WTC11 (cell line): ENCODE results near the gene ATF3. TPM values are rescaled to one million over a fixed set of nuclear protein-coding genes. Genes with fewer than 3 reads are reported as not detected.

Source experiments
- ATAC-seq: fragments of 200-7000 bp; cut with Tn5 transposase; 2 replicates; pipeline ENCODE4 v1.10.0; 2021; ENCODE audit warnings: mild to moderate bottlenecking, moderate library complexity
- CTCF ChIA-PET: fragments of 300-600 bp; sonication (Branson Sonifier 250); formaldehyde crosslinking; loops from one replicate; lab custom pipeline; 2021; ENCODE audit warnings: antibody characterized with exemption; lab: Charles Lee
- POLR2A ChIA-PET: fragments of 350-600 bp; sonication (Branson Sonifier 250); formaldehyde crosslinking; loops from one replicate; lab custom pipeline; 2021; ENCODE audit warnings: antibody characterized with exemption; lab: Charles Lee
- DNase-seq: peaks from one replicate; pipeline ENCODE4 v3.0.0; 2021; ENCODE audit warnings: low spot score
- H3K27ac Mint-ChIP-seq: 2 replicates; pipeline ENCODE4 v1.8.0; 2021; ENCODE audit warnings: mixed read lengths
- H3K27me3 Mint-ChIP-seq: 2 replicates; pipeline ENCODE4 v1.8.0; 2021; ENCODE audit warnings: low read depth, mild to moderate bottlenecking, moderate library complexity, mixed read lengths
- H3K36me3 Mint-ChIP-seq: 2 replicates; pipeline ENCODE4 v1.8.0; 2021; ENCODE audit warnings: mixed read lengths
- H3K4me1 Mint-ChIP-seq: 2 replicates; pipeline ENCODE4 v1.8.0; 2022; ENCODE audit warnings: mixed read lengths
- H3K4me3 Mint-ChIP-seq: 2 replicates; pipeline ENCODE4 v1.8.0; 2021; ENCODE audit warnings: mild to moderate bottlenecking, moderate library complexity, mixed read lengths
- H3K9me3 Mint-ChIP-seq: 2 replicates; pipeline ENCODE4 v1.8.0; 2021; ENCODE audit warnings: mixed read lengths
- ATF1 ChIP-seq: sonication (generic); formaldehyde crosslinking; IDR thresholded peaks from 2 replicates; pipeline ENCODE4 v1.8.1; 2023; ENCODE audit warnings: mild to moderate bottlenecking, moderate library complexity, missing genetic modification reagents
- CDX4 ChIP-seq: fragments of 250-450 bp; sonication (Bioruptor Pico); IDR thresholded peaks from 2 replicates; pipeline ENCODE4 v1.9.0; 2021; ENCODE audit warnings: moderate library complexity, mild to moderate bottlenecking, inconsistent platforms, borderline replicate concordance
- CREM ChIP-seq: sonication (generic); formaldehyde crosslinking; IDR thresholded peaks from 2 replicates; pipeline ENCODE4 v1.8.1; 2022; ENCODE audit warnings: mild to moderate bottlenecking, missing genetic modification reagents, moderate library complexity
- CTCF ChIP-seq: fragments of 200-600 bp; IDR thresholded peaks from 2 replicates; pipeline ENCODE4 v1.8.0; 2022; ENCODE audit warnings: antibody characterized with exemption
- E2F1 ChIP-seq: sonication (generic); formaldehyde crosslinking; IDR thresholded peaks from 2 replicates; pipeline ENCODE4 v1.8.0; 2022; ENCODE audit warnings: mild to moderate bottlenecking, missing genetic modification reagents
- IRF2 ChIP-seq: sonication (generic); formaldehyde crosslinking; IDR thresholded peaks from 2 replicates; pipeline ENCODE4 v1.8.0; 2022; ENCODE audit warnings: low read depth, missing genetic modification reagents, borderline replicate concordance
- JAZF1 ChIP-seq: fragments of 250-450 bp; sonication (Bioruptor Pico); IDR thresholded peaks from 2 replicates; pipeline ENCODE4 v1.9.0; 2021; ENCODE audit warnings: moderate library complexity, mild to moderate bottlenecking, inconsistent platforms
- JUN ChIP-seq: sonication (generic); formaldehyde crosslinking; IDR thresholded peaks from 2 replicates; pipeline ENCODE4 v1.8.0; 2023; ENCODE audit warnings: mild to moderate bottlenecking, missing genetic modification reagents
- NFATC4 ChIP-seq: fragments of 250-450 bp; sonication (Bioruptor Pico); IDR thresholded peaks from 2 replicates; pipeline ENCODE4 v1.9.0; 2021; ENCODE audit warnings: mild to moderate bottlenecking
- NFYB ChIP-seq: sonication (generic); formaldehyde crosslinking; conservative IDR thresholded peaks from 2 replicates; pipeline ENCODE4 v1.8.0; 2022; ENCODE audit warnings: low read depth, missing genetic modification reagents
- OVOL2 ChIP-seq: fragments of 250-450 bp; sonication (Bioruptor Pico); IDR thresholded peaks from 2 replicates; pipeline ENCODE4 v1.9.0; 2021; ENCODE audit warnings: mild to moderate bottlenecking, borderline replicate concordance
- SMAD4 ChIP-seq: sonication (generic); formaldehyde crosslinking; IDR thresholded peaks from 2 replicates; pipeline ENCODE4 v1.8.0; 2022; ENCODE audit warnings: mild to moderate bottlenecking, missing genetic modification reagents
- TEAD1 ChIP-seq: sonication (generic); formaldehyde crosslinking; IDR thresholded peaks from 2 replicates; pipeline ENCODE4 v1.8.0; 2022; ENCODE audit warnings: mild to moderate bottlenecking, missing genetic modification reagents
- TEAD4 ChIP-seq: sonication (generic); formaldehyde crosslinking; IDR thresholded peaks from 2 replicates; pipeline ENCODE4 v1.8.0; 2022; ENCODE audit warnings: mild to moderate bottlenecking, missing genetic modification reagents
- ZBTB21 ChIP-seq: sonication (generic); formaldehyde crosslinking; IDR thresholded peaks from 2 replicates; pipeline ENCODE4 v1.8.1; 2023; ENCODE audit warnings: mild to moderate bottlenecking, missing genetic modification reagents, borderline replicate concordance
- ZNF138 ChIP-seq: sonication (generic); formaldehyde crosslinking; conservative IDR thresholded peaks from 2 replicates; pipeline ENCODE4 v1.8.1; 2022; ENCODE audit warnings: mild to moderate bottlenecking, moderate library complexity, missing genetic modification reagents
- ZNF416 ChIP-seq: fragments of 250-450 bp; sonication (Bioruptor Pico); IDR thresholded peaks from 2 replicates; pipeline ENCODE4 v1.9.0; 2021; ENCODE audit warnings: mild to moderate bottlenecking, inconsistent platforms
- ZNF423 ChIP-seq: fragments of 250-450 bp; sonication (Bioruptor Pico); IDR thresholded peaks from 2 replicates; pipeline ENCODE4 v2.1.2; 2022; ENCODE audit warnings: mild to moderate bottlenecking, moderate library complexity
- total RNA-seq: library from RNA; stranded (reverse); gene quantifications from 3 replicates; pipeline ENCODE4 v1.2.3, GENCODE V29; 2021
- TF ChIP-seq, protein P1 (sequence below): sonication (generic); formaldehyde crosslinking; IDR thresholded peaks from 2 replicates; pipeline ENCODE4 v1.8.1; 2023; ENCODE audit warnings: mild to moderate bottlenecking, missing genetic modification reagents

The ATF3 gene
- total RNA-seq, 1 experiment from 2014 or later = 19.4 TPM

- no peak for TF ChIP-seq CDX4
- TF ChIP-seq E2F1 (CRISPR knock-in tag) = no peak
- no peak for TF ChIP-seq JAZF1 (CRISPR knock-in tag)
Measured at GRCh38 chr1:212559929-212560328, 48.6 kb upstream of the ATF3 start (continued).

DNA sequence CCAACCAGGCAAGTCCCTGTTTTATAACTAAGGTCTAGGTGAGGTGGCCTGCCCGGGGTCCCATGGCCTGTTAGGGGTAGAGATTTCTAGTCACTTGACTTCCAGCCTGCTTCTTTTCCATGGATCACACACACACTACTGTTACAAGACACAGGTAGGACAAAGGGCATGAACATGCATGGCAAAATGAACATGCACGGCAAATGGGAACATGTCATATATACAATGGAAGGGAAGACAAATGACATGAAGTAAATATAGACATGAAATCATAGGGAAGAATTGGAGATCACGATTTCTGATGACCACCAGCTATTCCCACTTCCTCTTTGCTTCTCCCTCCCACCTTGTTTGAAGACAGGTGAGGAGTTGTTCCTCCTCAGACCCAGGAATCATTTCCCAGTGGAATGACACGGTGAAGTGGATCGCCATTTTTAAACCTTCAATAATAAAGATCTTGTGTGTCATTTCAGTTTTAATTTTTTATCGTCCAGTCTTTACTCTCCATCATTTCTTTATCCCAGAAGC is 47.6 kb upstream of the ATF3 start:
- Mint-ChIP-seq H3K4me3 (no peak overlapping the region), H3K36me3 (no peaks in the 10 kb centered on the region; the same call in 1 of the 2 replicates), H3K27me3 (peaks cover 21% of the 10 kb centered on the region), H3K4me1 (peaks cover 12% of the 10 kb centered on the region), H3K27ac (no peak overlapping the region), H3K9me3 (peaks cover 13% of the 10 kb centered on the region; the same call in 1 of the 2 replicates)
- ChIA-PET POLR2A (no interaction called here), CTCF (interaction anchor here (1.1 kb wide), 1 partner anchor 105 kb away, joined by 3 read pairs; no protein-coding TSS in a partner anchor)
- DNase-seq = no peak
- TF ChIP-seq IRF2 (CRISPR knock-in tag) (no peak), ZNF423 (no peak), OVOL2 (CRISPR knock-in tag) (no peak), ZNF138 (no peak), ZNF416 (CRISPR knock-in tag) (no peak), SMAD4 (no peak), JUN (CRISPR knock-in tag) (no peak), TEAD4 (no peak), ZBTB21 (CRISPR knock-in tag) (no peak), TEAD1 (CRISPR knock-in tag) (no peak), CREM (CRISPR knock-in tag) (no peak), ATF1 (CRISPR knock-in tag) (no peak), NFYB (CRISPR knock-in tag) (no peak), CTCF (no peak)
- TF ChIP-seq, protein P1, sequence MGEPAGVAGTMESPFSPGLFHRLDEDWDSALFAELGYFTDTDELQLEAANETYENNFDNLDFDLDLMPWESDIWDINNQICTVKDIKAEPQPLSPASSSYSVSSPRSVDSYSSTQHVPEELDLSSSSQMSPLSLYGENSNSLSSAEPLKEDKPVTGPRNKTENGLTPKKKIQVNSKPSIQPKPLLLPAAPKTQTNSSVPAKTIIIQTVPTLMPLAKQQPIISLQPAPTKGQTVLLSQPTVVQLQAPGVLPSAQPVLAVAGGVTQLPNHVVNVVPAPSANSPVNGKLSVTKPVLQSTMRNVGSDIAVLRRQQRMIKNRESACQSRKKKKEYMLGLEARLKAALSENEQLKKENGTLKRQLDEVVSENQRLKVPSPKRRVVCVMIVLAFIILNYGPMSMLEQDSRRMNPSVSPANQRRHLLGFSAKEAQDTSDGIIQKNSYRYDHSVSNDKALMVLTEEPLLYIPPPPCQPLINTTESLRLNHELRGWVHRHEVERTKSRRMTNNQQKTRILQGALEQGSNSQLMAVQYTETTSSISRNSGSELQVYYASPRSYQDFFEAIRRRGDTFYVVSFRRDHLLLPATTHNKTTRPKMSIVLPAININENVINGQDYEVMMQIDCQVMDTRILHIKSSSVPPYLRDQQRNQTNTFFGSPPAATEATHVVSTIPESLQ (CRISPR knock-in tag) = no peak
- ATAC-seq = no peak

DNA sequence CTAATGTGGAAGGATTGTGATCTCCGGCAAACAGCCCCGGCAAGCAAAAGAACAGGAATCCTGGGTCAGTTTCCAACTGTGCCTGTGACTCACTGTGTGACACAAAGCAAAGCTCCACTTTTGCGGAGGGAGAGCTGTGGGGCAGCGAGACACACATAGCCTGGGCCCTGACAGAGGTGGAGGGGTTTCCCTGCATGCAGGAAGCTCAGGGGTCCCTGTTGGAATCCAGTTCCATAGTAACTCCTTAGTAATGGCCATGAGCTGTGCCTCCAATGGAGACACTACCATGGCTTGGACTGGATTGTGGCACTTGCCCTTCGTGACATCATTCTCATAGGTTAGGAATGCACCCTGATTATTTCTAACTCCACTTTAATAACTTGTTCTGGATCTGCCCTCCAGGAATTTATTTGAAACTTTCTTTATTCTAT is 47.0 kb upstream of the ATF3 start:
- no peak for TF ChIP-seq NFATC4
- Mint-ChIP-seq H3K9me3 (peaks cover 13% of the 10 kb centered on the region; the same call in 1 of the 2 replicates), H3K36me3 (no peaks in the 10 kb centered on the region; the same call in 1 of the 2 replicates), H3K27me3 (peaks cover 20% of the 10 kb centered on the region), H3K4me1 (peaks cover 14% of the 10 kb centered on the region), H3K27ac (no peak overlapping the region), H3K4me3 (no peak overlapping the region)
- DNase-seq (no peak), ATAC-seq (no peak)
- POLR2A ChIA-PET = no interaction called here
- CTCF ChIA-PET = interaction anchor here (1.1 kb wide), 1 partner anchor 106 kb away, joined by 3 read pairs; no protein-coding TSS in a partner anchor
